ENCODE data around the gene VIPR1.

Gene VIPR1

GRCh38 chr3:42513121-42513520 lies 10.7 kb downstream of the VIPR1 start:
- no peak for FAIRE-seq

- FAIRE-seq, result no peak
Observed at GRCh38 chr3:42513521-42513920, 11.1 kb downstream of the VIPR1 start.

GRCh38 chr3:42514876-42515275 lies 12.4 kb downstream of the VIPR1 start:
- FAIRE-seq, result no peak

GRCh38 chr3:42515391-42515916 lies 13.0 kb downstream of the VIPR1 start:
- FAIRE-seq, result no peak

GRCh38 chr3:42515976-42516375 lies 13.5 kb downstream of the VIPR1 start:
- FAIRE-seq, result no peak

- FAIRE-seq, result no peak
Observed at GRCh38 chr3:42516443-42516842, 14.0 kb downstream of the VIPR1 start.

GRCh38 chr3:42517117-42517516 lies 14.7 kb downstream of the VIPR1 start:
- no peak for FAIRE-seq

GRCh38 chr3:42518800-42519567 lies 16.5 kb downstream of the VIPR1 start:
- no peak for FAIRE-seq

- FAIRE-seq, result no peak
Observed at GRCh38 chr3:42519568-42519962, 17.1 kb downstream of the VIPR1 start.

- no peak for FAIRE-seq
Observed at GRCh38 chr3:42520336-42520735, 17.9 kb downstream of the VIPR1 start.

GRCh38 chr3:42520906-42521305 lies 18.5 kb downstream of the VIPR1 start:
- no peak for FAIRE-seq

GRCh38 chr3:42524751-42525150 lies 22.3 kb downstream of the VIPR1 start:
- FAIRE-seq, result no peak

GRCh38 chr3:42525212-42525611 lies 22.8 kb downstream of the VIPR1 start:
- FAIRE-seq, result no peak

- FAIRE-seq, result no peak
Observed at GRCh38 chr3:42525736-42526345, 23.4 kb downstream of the VIPR1 start.

GRCh38 chr3:42526616-42527367 lies 24.3 kb downstream of the VIPR1 start:
- no peak for FAIRE-seq

- FAIRE-seq, result no peak
Observed at GRCh38 chr3:42527368-42527917, 25.0 kb downstream of the VIPR1 start.

GRCh38 chr3:42529468-42529867 lies 27.0 kb downstream of the VIPR1 start:
- no peak for FAIRE-seq

GRCh38 chr3:42530073-42530472 lies 27.6 kb downstream of the VIPR1 start:
- FAIRE-seq, result no peak

- no peak for FAIRE-seq
Observed at GRCh38 chr3:42531470-42531869, 29.0 kb downstream of the VIPR1 start.

GRCh38 chr3:42532229-42532628 lies 29.8 kb downstream of the VIPR1 start:
- no peak for FAIRE-seq

- no peak for FAIRE-seq
Observed at GRCh38 chr3:42533161-42533897, 30.9 kb downstream of the VIPR1 start.

GRCh38 chr3:42535981-42536784 lies 33.7 kb downstream of the VIPR1 start:
- no peak for FAIRE-seq
